HG02870 (cell line): ENCODE data around the gene MTFMT.
"Not testable (repeated sequence)": the region's sequence is repeated elsewhere in the genome, so short reads cannot be mapped to it uniquely, and the experiment has no call there.

ENCODE experiments used
- ATAC-seq: cut with Tn5 transposase; IDR thresholded peaks from one replicate; pipeline ENCODE4 v1.9.1; 2021; ENCODE audit warnings: mild to moderate bottlenecking, moderate library complexity; ENCODE audit not compliant: unreplicated experiment

Gene MTFMT

DNA sequence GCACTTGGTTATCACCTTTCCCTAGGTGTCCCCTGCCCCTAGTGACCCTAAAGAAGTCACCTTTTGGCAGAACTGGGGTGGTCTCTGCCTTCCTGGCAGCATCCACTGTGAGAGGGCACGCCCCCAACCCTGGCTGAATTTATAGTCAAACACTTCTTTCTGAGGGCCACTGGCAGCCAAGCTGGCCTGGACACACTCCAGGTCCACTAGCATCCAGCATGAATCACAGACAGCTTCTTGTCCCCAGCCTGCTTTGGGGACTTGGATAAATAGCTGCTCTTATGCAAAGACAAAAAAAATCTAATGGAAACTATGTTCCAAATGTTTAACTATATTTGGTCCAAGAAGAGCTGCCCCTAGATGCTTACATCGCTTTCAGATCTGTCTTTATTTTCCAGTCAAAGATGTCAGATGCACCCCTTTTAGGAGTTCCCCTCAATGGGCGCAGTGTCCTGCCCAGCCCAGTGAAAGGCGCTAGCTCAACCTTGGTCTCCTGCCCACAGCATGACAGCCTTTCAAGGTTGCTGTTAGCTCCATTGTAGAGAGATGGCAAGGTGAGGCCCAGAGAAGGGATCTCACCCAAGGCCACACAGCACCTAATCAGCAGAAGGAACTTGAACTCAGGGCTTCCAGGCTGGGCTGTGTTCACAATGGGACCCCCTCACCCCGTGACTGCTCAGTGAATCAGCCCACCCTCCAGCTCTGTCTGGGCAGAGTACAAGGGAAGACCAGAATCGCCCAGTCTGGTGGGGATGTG lies 31.4 kb upstream of the MTFMT start:
- ATAC-seq: no peak

DNA sequence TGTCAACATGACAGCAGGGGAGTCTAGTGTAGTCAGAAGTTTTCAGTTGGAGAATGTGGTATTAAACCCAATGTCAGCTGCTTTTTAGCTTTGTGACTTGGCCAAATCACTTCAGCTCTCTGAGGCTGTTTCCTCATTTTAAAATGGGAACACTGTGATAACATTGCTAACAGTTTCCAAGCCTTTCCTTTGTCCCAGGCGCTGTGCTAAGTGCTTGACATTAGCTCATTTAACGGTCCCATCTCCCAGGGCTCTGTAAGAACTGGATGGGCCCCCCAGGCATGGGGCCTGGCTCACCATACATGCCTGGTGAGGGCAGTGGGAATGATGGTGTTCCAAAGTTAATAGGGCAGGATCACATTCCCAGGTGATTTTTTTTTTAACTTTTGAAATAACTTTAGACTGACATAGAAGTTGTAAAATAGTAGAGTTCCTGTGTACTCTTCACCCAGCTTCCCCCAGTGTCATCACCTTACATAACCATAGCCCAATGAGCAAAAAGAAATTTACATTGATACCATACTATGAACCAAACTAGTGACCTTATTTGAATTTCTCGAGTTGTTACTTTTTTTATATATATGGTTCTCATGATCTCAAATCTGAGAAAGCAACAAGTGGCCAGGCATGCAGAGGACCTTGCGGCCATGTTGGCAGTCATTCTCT lies 30.6 kb upstream of the MTFMT start:
- ATAC-seq: no peak

GRCh38 chr15:65059369-65059750 lies 29.9 kb upstream of the MTFMT start:
- ATAC-seq: no peak

DNA sequence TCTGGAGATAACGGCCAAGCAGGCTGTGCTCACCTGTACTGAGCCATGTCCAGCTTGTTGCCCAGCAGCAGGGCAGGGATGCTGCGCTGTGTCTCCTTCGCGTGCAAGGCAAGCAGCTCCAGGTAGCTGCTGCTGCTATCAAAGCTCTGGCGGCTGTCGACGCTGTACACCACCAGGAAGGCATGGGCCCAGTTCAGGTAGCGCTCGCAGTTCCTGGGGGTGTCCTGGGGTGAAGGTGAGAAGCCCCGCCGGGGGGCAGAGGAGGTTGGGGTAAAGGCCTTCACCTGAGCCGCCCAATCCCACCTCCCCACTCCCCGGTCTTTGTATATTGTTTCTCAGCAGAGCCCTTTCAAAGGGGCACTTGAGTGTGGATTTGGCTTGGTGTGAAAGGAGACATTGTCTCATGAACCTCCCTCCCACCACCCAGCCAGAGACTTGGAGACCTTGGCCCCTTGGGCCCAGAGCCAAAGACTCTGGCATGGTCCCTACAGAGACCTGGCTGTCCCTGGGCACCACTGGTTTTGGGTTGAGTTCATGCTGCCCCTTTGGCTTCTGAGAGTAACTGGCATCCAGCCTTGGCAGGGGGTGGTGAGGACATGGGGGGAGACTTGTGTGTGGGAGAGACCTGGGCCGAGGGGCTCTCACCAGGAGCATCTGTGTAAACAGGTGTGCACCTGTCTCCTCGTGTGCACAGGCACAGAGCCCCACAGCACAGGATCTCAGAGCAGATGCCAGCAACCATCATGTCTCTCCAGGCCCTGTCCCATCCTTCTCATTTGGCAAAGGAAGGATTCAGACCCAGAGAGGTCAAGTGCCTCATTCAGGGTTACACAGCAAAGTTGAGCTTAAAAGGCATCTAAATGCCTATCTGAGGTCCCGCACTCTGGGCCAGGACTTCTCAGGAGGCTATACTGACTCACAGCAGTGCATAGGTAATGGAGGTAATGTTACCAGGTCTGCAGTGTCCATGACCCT lies 29.2 kb upstream of the MTFMT start:
- ATAC-seq: no peak

DNA sequence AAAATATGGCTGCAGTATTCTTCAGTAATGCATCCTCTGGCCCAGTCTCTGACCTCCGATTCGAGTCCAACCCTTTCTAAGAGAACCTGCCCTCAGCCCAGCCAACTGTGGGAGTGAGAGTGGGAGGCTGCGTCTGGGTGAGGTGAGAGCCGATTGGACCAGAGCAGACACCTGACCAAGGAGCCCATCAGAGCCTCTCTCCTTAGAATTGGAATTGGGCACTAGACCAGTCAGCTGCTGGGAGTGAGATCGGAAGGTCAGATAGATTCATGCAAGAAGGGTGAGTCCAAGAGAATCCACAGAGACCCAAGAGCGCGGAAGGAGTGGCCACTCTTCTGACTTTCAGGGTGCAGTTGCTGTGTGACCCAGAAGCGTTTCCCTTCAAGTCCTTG lies 28.1 kb upstream of the MTFMT start:
- no peak for ATAC-seq

DNA sequence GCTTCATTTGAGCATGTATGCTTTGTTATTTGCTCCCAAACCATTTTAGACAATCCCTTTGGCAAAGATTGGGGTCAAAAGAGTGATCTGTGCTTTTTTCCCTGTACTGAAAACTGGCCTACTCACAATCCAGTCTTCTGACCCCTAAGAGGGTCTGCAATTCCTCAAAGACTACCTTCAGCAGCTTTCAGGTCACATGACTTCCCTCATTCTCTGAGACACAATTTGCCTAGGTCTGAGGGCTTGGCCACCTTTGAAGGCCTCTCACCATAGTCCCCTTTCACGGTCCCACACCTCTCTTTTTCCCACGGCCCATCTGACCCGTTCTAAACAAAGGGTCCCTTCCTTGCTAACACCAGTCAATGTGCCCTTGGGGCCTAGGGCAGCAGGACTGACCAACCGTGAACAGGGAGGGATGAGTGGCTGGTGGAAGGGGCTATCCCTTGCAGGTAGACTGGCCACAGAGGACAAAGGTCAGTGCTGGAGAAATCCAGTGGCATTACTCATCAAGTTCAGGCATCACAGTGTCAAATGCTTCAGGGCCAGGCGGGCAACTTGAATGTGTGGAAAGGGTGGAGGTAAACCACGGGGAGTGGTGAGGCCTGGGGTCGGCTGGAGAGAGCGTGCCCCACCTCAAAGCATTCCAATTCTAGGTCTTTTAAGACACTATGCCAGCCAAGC lies 27.6 kb upstream of the MTFMT start:
- no peak for ATAC-seq

DNA sequence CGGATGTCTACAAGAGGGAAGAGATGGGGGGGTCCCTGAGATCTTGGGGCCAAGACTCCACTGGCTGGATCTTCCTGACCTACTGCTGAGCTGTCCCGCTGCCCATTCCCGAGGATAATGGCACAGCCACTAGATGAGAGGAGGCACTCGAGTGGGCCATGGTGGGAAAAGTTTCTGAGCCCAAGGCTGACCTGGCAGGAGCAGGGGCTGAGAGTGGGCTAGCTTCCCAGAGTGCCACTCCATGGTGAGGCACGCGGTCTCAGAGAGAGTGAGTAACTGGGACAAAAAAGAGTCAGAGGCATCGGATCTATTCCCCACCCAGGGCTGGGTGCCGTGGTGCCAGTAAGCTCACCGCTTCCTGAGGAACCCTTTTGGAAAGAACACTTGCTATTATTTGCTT lies 26.7 kb upstream of the MTFMT start:
- no peak for ATAC-seq

DNA sequence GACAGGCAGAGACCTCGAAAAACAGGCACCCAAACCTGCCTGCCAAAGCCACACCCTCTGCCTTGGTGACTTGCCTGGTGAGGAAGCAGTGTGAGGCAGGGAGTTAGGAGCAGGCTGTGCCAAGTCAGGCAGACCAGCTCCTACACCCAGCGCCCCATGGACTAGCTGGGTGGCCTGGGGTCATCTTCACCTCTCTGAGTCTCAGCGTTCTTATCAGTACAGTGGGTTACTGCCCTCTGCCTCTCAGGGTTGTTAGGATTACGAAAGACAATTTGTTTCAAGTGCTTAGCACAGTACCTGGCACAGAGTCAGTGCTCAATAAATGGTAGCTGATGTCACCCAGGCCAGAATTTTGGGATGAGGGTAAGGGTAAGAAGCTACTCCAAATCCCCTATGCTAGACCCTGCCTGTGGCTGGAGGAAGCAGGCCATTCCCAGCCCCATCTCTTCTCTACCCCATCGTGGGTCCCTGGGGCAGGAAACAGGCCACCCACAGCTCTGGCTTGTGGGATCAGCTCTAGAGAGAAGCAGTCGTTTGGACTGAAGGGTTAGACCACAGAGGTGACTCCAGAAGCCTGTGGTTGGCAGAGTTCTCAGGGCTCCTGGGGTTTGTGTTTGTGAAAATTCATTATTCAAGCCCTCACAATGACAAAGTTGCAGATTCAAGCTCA lies 25.9 kb upstream of the MTFMT start:
- no peak for ATAC-seq

GRCh38 chr15:65054333-65055200 lies 25.1 kb upstream of the MTFMT start:
- no peak for ATAC-seq

- ATAC-seq: no peak
Measured at GRCh38 chr15:65052956-65053355, 23.5 kb upstream of the MTFMT start.

DNA sequence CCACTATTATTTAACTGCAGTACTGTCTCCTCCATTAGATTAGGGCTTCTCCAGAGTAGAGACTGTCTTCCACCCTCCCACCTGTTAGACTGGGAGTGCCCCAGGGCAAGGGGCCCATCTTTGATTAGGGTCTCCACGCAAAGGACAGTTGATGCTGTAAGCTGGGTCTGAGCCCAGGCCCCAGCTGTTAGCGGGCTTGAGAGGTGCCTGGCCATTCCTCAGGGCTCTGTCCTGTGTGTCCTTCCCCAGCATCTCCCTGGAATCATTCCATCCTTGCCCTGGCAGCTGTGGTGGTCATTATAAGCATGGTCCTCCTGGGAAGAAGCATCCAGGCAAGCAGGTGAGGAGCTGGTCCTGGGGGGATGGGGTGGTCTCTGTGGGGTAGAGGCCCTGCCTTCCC lies 21.8 kb upstream of the MTFMT start:
- ATAC-seq: no peak

DNA sequence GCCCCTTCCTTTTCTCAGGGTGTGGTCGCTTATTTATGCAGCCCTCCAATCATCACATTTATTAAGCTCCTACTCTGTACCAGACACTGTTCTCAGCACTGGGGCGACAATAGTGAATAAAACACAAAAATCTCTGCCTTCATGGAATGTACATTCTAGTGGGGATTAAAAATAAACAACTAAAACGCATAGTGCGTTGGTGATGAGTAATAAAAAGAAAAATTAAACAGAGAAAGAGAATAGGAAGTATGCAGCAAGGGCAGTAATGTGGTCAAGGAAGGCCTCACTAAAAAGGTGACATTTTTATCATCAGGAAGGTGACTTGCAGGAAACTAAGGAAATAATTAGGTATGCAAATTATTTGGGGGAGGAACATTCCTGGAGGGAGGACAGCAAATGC lies 20.8 kb upstream of the MTFMT start:
- no peak for ATAC-seq

DNA sequence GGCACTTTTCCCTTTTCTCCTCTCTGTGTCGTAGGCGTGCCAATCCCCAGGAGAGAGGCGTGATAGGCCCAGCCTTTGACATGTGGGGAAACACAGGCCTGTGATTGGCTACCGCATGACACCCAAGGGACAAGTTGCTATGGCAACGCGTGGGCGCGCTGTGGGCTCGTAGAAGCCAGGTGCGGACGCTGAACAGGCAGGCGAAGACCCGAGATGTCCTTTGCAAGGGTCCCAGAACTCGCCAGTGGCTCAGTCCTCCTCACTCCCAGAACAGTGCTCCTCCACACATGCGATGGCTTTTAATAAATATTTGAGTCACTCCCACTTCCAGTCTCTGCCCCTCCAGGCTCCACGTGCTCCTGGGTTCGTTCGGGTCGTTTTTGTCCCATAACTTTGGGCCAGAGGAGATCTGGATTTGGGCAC lies 20.0 kb upstream of the MTFMT start:
- peak; percentile 85 for ATAC-seq

GRCh38 chr15:65048241-65048640 lies 18.8 kb upstream of the MTFMT start:
- ATAC-seq: no peak

GRCh38 chr15:65044724-65045481 lies 15.5 kb upstream of the MTFMT start, which contains the start of gene SLC51B:
TSS of gene SLC51B (plus strand) at chr15:65045387. CDS start at chr15:65050005, 4,618 bp downstream.
- ATAC-seq: no peak

GRCh38 chr15:65044218-65044617 lies 14.8 kb upstream of the MTFMT start:
- ATAC-seq: not testable (repeated sequence)

GRCh38 chr15:65042776-65043327 lies 13.4 kb upstream of the MTFMT start:
- ATAC-seq: no peak

DNA sequence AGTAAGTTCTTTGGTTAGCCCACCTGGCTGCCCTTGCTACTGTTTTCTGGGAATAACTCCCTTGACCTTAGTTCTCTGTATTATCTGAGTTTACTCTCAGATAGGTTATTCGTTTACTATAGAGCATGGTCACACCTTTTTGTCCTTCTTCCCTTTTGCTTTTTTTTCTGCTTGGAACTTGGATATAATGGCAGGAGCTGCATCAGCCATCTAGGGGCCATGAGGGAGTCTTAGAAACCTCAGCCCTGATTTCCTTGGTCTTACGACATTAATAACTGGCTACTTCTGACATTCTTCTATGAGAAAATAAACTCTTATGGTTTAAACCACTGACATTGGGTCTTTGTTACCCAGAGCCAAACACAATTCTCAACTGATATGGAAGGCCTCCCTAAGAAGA lies 12.3 kb upstream of the MTFMT start:
- no peak for ATAC-seq
